ENCODE results near the gene RCOR2. TPM values are rescaled to one million over a fixed set of nuclear protein-coding genes. Genes with fewer than 3 reads are reported as not detected.
A peak's percentile ranks its signal among the peaks of the same experiment; 100 is the strongest.

RCOR2 gene
- total and polyA plus RNA-seq, 2 donors (not counting 1 experiment from before 2014, with no cell fraction given): not detected

DNA sequence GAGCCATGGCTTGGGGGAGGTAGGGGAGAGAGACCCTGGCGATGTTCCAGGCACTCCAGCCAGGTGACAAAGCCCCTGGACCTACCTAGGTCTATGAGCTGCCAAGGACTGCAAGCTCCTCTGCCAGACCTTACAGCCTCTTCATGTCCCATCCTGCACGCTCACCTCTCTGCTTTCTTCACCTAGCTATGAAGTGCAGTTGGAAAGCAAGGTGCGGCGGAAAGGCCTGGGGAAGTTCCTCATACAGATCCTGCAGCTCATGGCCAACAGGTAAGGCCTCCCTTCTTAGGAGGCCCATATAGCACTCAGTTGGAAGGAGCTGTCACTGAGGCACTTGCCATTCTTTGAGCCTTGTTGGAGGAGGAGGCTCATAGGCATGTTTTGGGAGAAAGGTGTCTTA, 35.6 kb upstream of the RCOR2 start:
- H2AFZ ChIP-seq (ENCODE audit: insufficient read depth, low read depth, low read length, poor library complexity, severe bottlenecking): no peak overlapping the region
- H3K27me3 ChIP-seq (replicated peaks in 1 of 4; ENCODE audit: control extremely low read depth in 1 of 4, control insufficient read depth in 3 of 4, insufficient read depth in 4 of 4, low read length in 3 of 4): no peaks in the 10 kb centered on the region
- POLR2A ChIA-PET: no interaction called here
- no peak overlapping the region for H3K9ac ChIP-seq (ENCODE audit: low read length)
- no peaks in the 10 kb centered on the region for H4K20me1 ChIP-seq (ENCODE audit: control insufficient read depth, insufficient read depth, low read length, poor library complexity, severe bottlenecking)
- H3K4me1 ChIP-seq (ENCODE audit: control insufficient read depth in 2 of 2, insufficient read depth in 2 of 2, low read length in 2 of 2): peaks cover 0 to 10% of the 10 kb centered on the region in 2 donors
- H3K9me3 Mint-ChIP-seq (ENCODE audit: insufficient read depth): no peaks in the 10 kb centered on the region
- DNase-seq: no peak
- H3K4me3 ChIP-seq (ENCODE audit: control extremely low read depth in 1 of 5, extremely low read depth in 1 of 5, insufficient read depth in 1 of 5, low read depth in 2 of 5, low read length in 4 of 5): no peak overlapping the region
- peaks cover 0 to 46% of the 10 kb centered on the region in 2 experiments for H3K36me3 ChIP-seq (replicated peaks in 1 of 2; ENCODE audit: control extremely low read depth in 1 of 2, control insufficient read depth in 1 of 2, extremely low read depth in 1 of 2, insufficient read depth in 2 of 2, low read length in 1 of 2)
- no peaks in the 10 kb centered on the region for H3K27me3 Mint-ChIP-seq
- peaks cover 7% of the 10 kb centered on the region for H3K79me2 ChIP-seq (ENCODE audit: control insufficient read depth, insufficient read depth, low read length)
- peaks cover 14% of the 10 kb centered on the region for H3K4me1 Mint-ChIP-seq
- no peak overlapping the region for H3K27ac Mint-ChIP-seq
- TF ChIP-seq, protein P1, sequence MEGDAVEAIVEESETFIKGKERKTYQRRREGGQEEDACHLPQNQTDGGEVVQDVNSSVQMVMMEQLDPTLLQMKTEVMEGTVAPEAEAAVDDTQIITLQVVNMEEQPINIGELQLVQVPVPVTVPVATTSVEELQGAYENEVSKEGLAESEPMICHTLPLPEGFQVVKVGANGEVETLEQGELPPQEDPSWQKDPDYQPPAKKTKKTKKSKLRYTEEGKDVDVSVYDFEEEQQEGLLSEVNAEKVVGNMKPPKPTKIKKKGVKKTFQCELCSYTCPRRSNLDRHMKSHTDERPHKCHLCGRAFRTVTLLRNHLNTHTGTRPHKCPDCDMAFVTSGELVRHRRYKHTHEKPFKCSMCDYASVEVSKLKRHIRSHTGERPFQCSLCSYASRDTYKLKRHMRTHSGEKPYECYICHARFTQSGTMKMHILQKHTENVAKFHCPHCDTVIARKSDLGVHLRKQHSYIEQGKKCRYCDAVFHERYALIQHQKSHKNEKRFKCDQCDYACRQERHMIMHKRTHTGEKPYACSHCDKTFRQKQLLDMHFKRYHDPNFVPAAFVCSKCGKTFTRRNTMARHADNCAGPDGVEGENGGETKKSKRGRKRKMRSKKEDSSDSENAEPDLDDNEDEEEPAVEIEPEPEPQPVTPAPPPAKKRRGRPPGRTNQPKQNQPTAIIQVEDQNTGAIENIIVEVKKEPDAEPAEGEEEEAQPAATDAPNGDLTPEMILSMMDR (IDR thresholded peaks at IDR 0.05): no peak
- TF ChIP-seq EZH2 (IDR thresholded peaks at IDR 0.05; ENCODE audit: borderline replicate concordance, insufficient read depth, low read depth, low read length, poor library complexity, severe bottlenecking): no peak
- no peak overlapping the region for H3K4me3 Mint-ChIP-seq
- intact Hi-C loops (cut with micrococcal nuclease): no loop called here
- no peaks in the 10 kb centered on the region for H3K9me3 ChIP-seq (ENCODE audit: control extremely low read depth in 1 of 3, control insufficient read depth in 2 of 3, insufficient read depth in 1 of 3, low read length in 2 of 3)
- H3K4me2 ChIP-seq (replicated peaks; ENCODE audit: low read depth, low read length, poor library complexity, severe bottlenecking): no peak overlapping the region
- no peak overlapping the region for H3K27ac ChIP-seq (ENCODE audit: low read length in 2 of 2)
- ATAC-seq (ENCODE audit: low read depth): no peak
- WGBS (ENCODE audit: insufficient coverage): 100% methylated on average over 3 of the region's 4 CpGs
- CTCF ChIA-PET: interaction anchor here (0.9 to 1.7 kb wide), 2 partner anchors 8 to 10 kb away, joined by 3 to 5 read pairs; no protein-coding TSS in a partner anchor

DNA sequence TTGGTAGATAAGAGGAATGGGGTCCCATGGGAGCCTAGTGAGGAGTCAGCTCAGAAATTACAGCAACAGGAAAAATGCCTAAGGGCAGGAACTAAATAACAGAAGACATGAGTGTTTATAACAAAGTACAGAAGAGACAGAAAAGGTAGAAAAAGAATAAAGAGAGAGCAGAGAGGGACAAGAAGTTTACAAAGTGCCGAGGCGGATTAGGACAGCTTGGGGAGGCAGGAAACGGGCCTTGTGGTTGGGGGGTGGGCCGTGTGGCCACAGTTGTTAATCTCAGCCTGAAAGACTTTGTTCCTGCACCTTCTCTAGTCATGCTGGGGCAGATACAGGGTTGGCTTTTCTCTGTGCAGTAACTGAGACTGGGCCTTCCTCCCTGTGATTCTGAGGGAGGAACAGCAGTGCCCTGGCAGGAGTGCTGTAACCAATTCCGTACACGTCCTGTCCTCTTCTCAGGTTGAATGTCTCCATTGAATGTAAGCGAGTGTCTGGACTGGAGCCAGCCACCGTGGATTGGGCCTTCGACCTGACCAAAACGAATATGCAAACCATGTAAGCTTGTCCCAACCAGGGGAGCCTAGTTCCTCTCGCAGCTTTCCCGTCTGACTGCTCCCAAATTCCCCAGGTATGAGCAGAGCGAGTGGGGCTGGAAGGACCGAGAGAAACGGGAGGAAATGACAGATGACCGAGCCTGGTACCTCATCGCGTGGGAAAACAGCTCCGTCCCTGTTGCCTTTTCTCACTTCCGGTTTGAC, 35.0 kb upstream of the RCOR2 start:
- no peak overlapping the region for H3K4me3 ChIP-seq (ENCODE audit: control extremely low read depth in 1 of 5, extremely low read depth in 1 of 5, insufficient read depth in 1 of 5, low read depth in 2 of 5, low read length in 4 of 5)

More for the DNA sequence above, 35.0 kb upstream of the RCOR2 start:
- Histone ChIP-seq H3K79me2 (ENCODE audit: control insufficient read depth, insufficient read depth, low read length) (peaks cover 7% of the 10 kb centered on the region), H3K9me3 (ENCODE audit: control extremely low read depth in 1 of 3, control insufficient read depth in 2 of 3, insufficient read depth in 1 of 3, low read length in 2 of 3) (no peaks in the 10 kb centered on the region), H3K4me2 (replicated peaks; ENCODE audit: low read depth, low read length, poor library complexity, severe bottlenecking) (no peak overlapping the region), H3K27me3 (replicated peaks in 1 of 4; ENCODE audit: control extremely low read depth in 1 of 4, control insufficient read depth in 3 of 4, insufficient read depth in 4 of 4, low read length in 3 of 4) (no peaks in the 10 kb centered on the region), H4K20me1 (ENCODE audit: control insufficient read depth, insufficient read depth, low read length, poor library complexity, severe bottlenecking) (no peaks in the 10 kb centered on the region), H3K27ac (ENCODE audit: low read length in 2 of 2) (peak overlapping the region; percentile 4 to 33), H3K9ac (ENCODE audit: low read length) (no peak overlapping the region), H3K36me3 (replicated peaks in 1 of 2; ENCODE audit: control extremely low read depth in 1 of 2, control insufficient read depth in 1 of 2, extremely low read depth in 1 of 2, insufficient read depth in 2 of 2, low read length in 1 of 2) (peaks cover 0 to 46% of the 10 kb centered on the region in 2 experiments), H2AFZ (ENCODE audit: insufficient read depth, low read depth, low read length, poor library complexity, severe bottlenecking) (no peak overlapping the region), H3K4me1 (ENCODE audit: control insufficient read depth in 2 of 2, insufficient read depth in 2 of 2, low read length in 2 of 2) (peaks cover 0 to 10% of the 10 kb centered on the region in 2 donors)
- intact Hi-C loops (cut with micrococcal nuclease): no loop called here
- H3K27ac Mint-ChIP-seq: peak overlapping the region; percentile 27
- peaks cover 14% of the 10 kb centered on the region for H3K4me1 Mint-ChIP-seq
- peak overlapping the region; percentile 16 for H3K4me3 Mint-ChIP-seq
- CTCF ChIA-PET: interaction anchor here (0.9 to 11.7 kb wide), 3 partner anchors 8 to 115 kb away, joined by 3 to 254 read pairs (median 5); partner anchors contain the start of gene MARK2
- DNase-seq (no peak), ATAC-seq (ENCODE audit: low read depth) (no peak)
- TF ChIP-seq, protein P1 (IDR thresholded peaks at IDR 0.05): no peak
- TF ChIP-seq EZH2 (IDR thresholded peaks at IDR 0.05; ENCODE audit: borderline replicate concordance, insufficient read depth, low read depth, low read length, poor library complexity, severe bottlenecking): no peak
- H3K27me3 Mint-ChIP-seq: no peaks in the 10 kb centered on the region
- no peaks in the 10 kb centered on the region for H3K9me3 Mint-ChIP-seq (ENCODE audit: insufficient read depth)
- POLR2A ChIA-PET: interaction anchor here (0.7 kb wide), 1 partner anchor 10 kb away, joined by 3 read pairs; no protein-coding TSS in a partner anchor
- 46% methylated on average over 19 of the region's 20 CpGs for WGBS (ENCODE audit: insufficient coverage)
